Mesenchymal stem cell (in vitro differentiated cells and primary cell): Measurements from ENCODE around the gene LBP.

Source experiments
- DNase-seq: peaks from one replicate; pipeline ENCODE4 v3.0.0-alpha.2; 2013
- H2AFZ ChIP-seq: one replicate; pipeline ENCODE4 v1.6.1; 2013; ENCODE audit warnings: low read depth, mild to moderate bottlenecking, control low read depth, inconsistent platforms, low read length, moderate library complexity
- H2AK5ac ChIP-seq: 2 replicates; pipeline ENCODE4 v1.6.1; 2013; ENCODE audit warnings: low read length, moderate library complexity, mild to moderate bottlenecking, inconsistent platforms; ENCODE audit not compliant: severe bottlenecking
- H2BK120ac ChIP-seq: one replicate; pipeline ENCODE4 v1.6.1; 2013; ENCODE audit warnings: low read depth, mild to moderate bottlenecking, inconsistent platforms, low read length, moderate library complexity
- H2BK12ac ChIP-seq, 2 experiments: one replicate each; pipeline ENCODE4 v1.6.1; 2013; ENCODE audit warnings: inconsistent platforms in 2 of 2, low read length in 2 of 2, mild to moderate bottlenecking in 2 of 2, moderate library complexity in 2 of 2, control low read depth in 1 of 2
- H2BK15ac ChIP-seq: one replicate; pipeline ENCODE4 v1.6.1; 2013; ENCODE audit warnings: mild to moderate bottlenecking, low read depth, inconsistent platforms; ENCODE audit not compliant: poor library complexity, severe bottlenecking
- H2BK5ac ChIP-seq: 2 replicates; pipeline ENCODE4 v1.6.1; 2013; ENCODE audit warnings: low read depth, mild to moderate bottlenecking, low read length, control low read depth, inconsistent platforms; ENCODE audit not compliant: poor library complexity, severe bottlenecking
- H3K14ac ChIP-seq, 2 experiments: one replicate each; pipeline ENCODE4 v1.6.1; 2013; ENCODE audit warnings: inconsistent platforms in 2 of 2, low read length in 2 of 2, control low read depth in 1 of 2, mild to moderate bottlenecking in 1 of 2, moderate library complexity in 1 of 2
- H3K18ac ChIP-seq, 2 experiments: one replicate each; pipeline ENCODE4 v1.6.1; 2013; ENCODE audit warnings: inconsistent platforms in 2 of 2, low read length in 2 of 2, control low read depth in 1 of 2, low read depth in 1 of 2, mild to moderate bottlenecking in 1 of 2
- H3K23ac ChIP-seq, 2 experiments: one replicate each; pipeline ENCODE4 v1.6.1; 2013; ENCODE audit warnings: inconsistent platforms in 2 of 2, low read length in 2 of 2, mild to moderate bottlenecking in 2 of 2, moderate library complexity in 2 of 2, control low read depth in 1 of 2
- H3K27ac ChIP-seq: 2 replicates; pipeline ENCODE4 v1.5.1; 2013; ENCODE audit warnings: mild to moderate bottlenecking, moderate library complexity, low read length, control low read depth, inconsistent platforms; ENCODE audit not compliant: poor library complexity, severe bottlenecking
- H3K27me3 ChIP-seq, 2 experiments: 2 replicates each; pipeline versions ENCODE4 v1.6.1 to v1.7.0; 2013; ENCODE audit warnings: low read length in 2 of 2, mild to moderate bottlenecking in 2 of 2, moderate library complexity in 2 of 2, control low read depth in 1 of 2, inconsistent platforms in 1 of 2; ENCODE audit not compliant: control insufficient read depth in 1 of 2, insufficient read depth in 1 of 2
- H3K36me3 ChIP-seq, 2 experiments: 2 replicates each; pipeline versions ENCODE4 v1.6.1 to v1.7.0; 2013; ENCODE audit warnings: low read length in 2 of 2, control low read depth in 1 of 2, inconsistent platforms in 1 of 2, low read depth in 1 of 2, mild to moderate bottlenecking in 1 of 2; ENCODE audit not compliant: insufficient read depth in 2 of 2, control insufficient read depth in 1 of 2
- H3K4ac ChIP-seq, 2 experiments: one replicate each; pipeline ENCODE4 v1.6.1; 2013; ENCODE audit warnings: inconsistent platforms in 2 of 2, low read length in 2 of 2, mild to moderate bottlenecking in 2 of 2, moderate library complexity in 2 of 2, control low read depth in 1 of 2, low read depth in 1 of 2
- H3K4me1 ChIP-seq: 2 replicates; pipeline ENCODE4 v1.6.1; 2013; ENCODE audit warnings: low read depth, low read length, control low read depth; ENCODE audit not compliant: control insufficient read depth, insufficient read depth
- H3K4me2 ChIP-seq: 2 replicates; pipeline ENCODE4 v1.6.1; 2013; ENCODE audit warnings: low read length, mild to moderate bottlenecking, inconsistent platforms; ENCODE audit not compliant: poor library complexity, severe bottlenecking
- H3K4me3 ChIP-seq, 2 experiments: 2 replicates each; pipeline versions ENCODE4 v1.5.1 to v1.7.0; 2013; ENCODE audit warnings: low read length in 2 of 2, mild to moderate bottlenecking in 2 of 2, control low read depth in 1 of 2, low read depth in 1 of 2; ENCODE audit not compliant: insufficient read depth in 1 of 2
- H3K79me1 ChIP-seq: replicated peaks from 2 replicates; pipeline ENCODE4 v1.6.1; 2013; ENCODE audit warnings: mild to moderate bottlenecking, control low read depth, low read length, inconsistent platforms; ENCODE audit not compliant: poor library complexity, severe bottlenecking
- H3K9ac ChIP-seq: 2 replicates; pipeline ENCODE4 v1.7.0; 2013; ENCODE audit warnings: mild to moderate bottlenecking, low read length, moderate library complexity
- H3K9me3 ChIP-seq: 2 replicates; pipeline ENCODE4 v1.7.0; 2013; ENCODE audit warnings: mild to moderate bottlenecking, low read length; ENCODE audit not compliant: control insufficient read depth
- H4K8ac ChIP-seq: one replicate; pipeline ENCODE4 v1.6.1; 2013; ENCODE audit warnings: inconsistent platforms, mild to moderate bottlenecking, low read length, moderate library complexity
- H4K91ac ChIP-seq: one replicate; pipeline ENCODE4 v1.6.1; 2013; ENCODE audit warnings: mild to moderate bottlenecking, low read length, inconsistent platforms
- WGBS: methylation state at CpG from one replicate; pipeline ENCODE4 v1.1.7; 2013; ENCODE audit warnings: mixed read lengths; 5-methylcytosine and 5-hydroxymethylcytosine counted together

LBP gene

GRCh38 chr20:38325167-38325566 lies 21.1 kb upstream of the LBP start:
- no peak overlapping the region for H2BK120ac ChIP-seq
- no peak overlapping the region for H2BK12ac ChIP-seq
- H3K36me3 ChIP-seq: no peaks in the 10 kb centered on the region
- no peak overlapping the region for H3K23ac ChIP-seq
- H3K9me3 ChIP-seq: no peaks in the 10 kb centered on the region
- no peak overlapping the region for H3K4me3 ChIP-seq
- H3K4ac ChIP-seq: no peak overlapping the region
- WGBS: 64% methylated on average over 3 of the region's 3 CpGs
- H2BK5ac ChIP-seq: no peak overlapping the region
- H2AK5ac ChIP-seq: no peak overlapping the region
- no peak overlapping the region for H2BK15ac ChIP-seq
- no peak overlapping the region for H3K4me2 ChIP-seq
- H4K91ac ChIP-seq: no peak overlapping the region
- DNase-seq: no peak
- no peak overlapping the region for H3K9ac ChIP-seq
- no peak overlapping the region for H4K8ac ChIP-seq
- no peak overlapping the region for H3K14ac ChIP-seq
- H3K27ac ChIP-seq: no peak overlapping the region
- no peak overlapping the region for H3K18ac ChIP-seq
- no peaks in the 10 kb centered on the region for H3K79me1 ChIP-seq
- H2AFZ ChIP-seq: no peak overlapping the region
- no peaks in the 10 kb centered on the region for H3K4me1 ChIP-seq
- peaks cover 35 to 56% of the 10 kb centered on the region in 2 experiments for H3K27me3 ChIP-seq

- no peaks in the 10 kb centered on the region for H3K4me1 ChIP-seq
- no peak overlapping the region for H4K91ac ChIP-seq
- H2AK5ac ChIP-seq: no peak overlapping the region
- no peak overlapping the region for H3K27ac ChIP-seq
- no peak overlapping the region for H2BK5ac ChIP-seq
- H2AFZ ChIP-seq: no peak overlapping the region
- no peak overlapping the region for H3K4ac ChIP-seq
- no peak overlapping the region for H2BK120ac ChIP-seq
- H3K4me3 ChIP-seq: no peak overlapping the region
- no peaks in the 10 kb centered on the region for H3K9me3 ChIP-seq
- no peak overlapping the region for H2BK15ac ChIP-seq
- WGBS: 82% methylated on average over 3 of the region's 3 CpGs
- no peak overlapping the region for H3K4me2 ChIP-seq
- peaks cover 37 to 55% of the 10 kb centered on the region in 2 experiments for H3K27me3 ChIP-seq
- no peak overlapping the region for H3K23ac ChIP-seq
- no peak overlapping the region for H4K8ac ChIP-seq
- H3K36me3 ChIP-seq: no peaks in the 10 kb centered on the region
- DNase-seq: no peak
- H2BK12ac ChIP-seq: no peak overlapping the region
- no peak overlapping the region for H3K9ac ChIP-seq
- H3K79me1 ChIP-seq: no peaks in the 10 kb centered on the region
- H3K14ac ChIP-seq: no peak overlapping the region
- no peak overlapping the region for H3K18ac ChIP-seq
These were observed 20.4 kb upstream of the LBP start for GRCh38 chr20:38325905-38326304.

GRCh38 chr20:38326309-38326708 lies 20.0 kb upstream of the LBP start:
- no peak overlapping the region for H3K4me3 ChIP-seq
- H3K9me3 ChIP-seq: no peaks in the 10 kb centered on the region
- no peaks in the 10 kb centered on the region for H3K4me1 ChIP-seq
- H3K23ac ChIP-seq: no peak overlapping the region
- no peak overlapping the region for H2BK15ac ChIP-seq
- peaks cover 41 to 57% of the 10 kb centered on the region in 2 experiments for H3K27me3 ChIP-seq
- H3K4ac ChIP-seq: no peak overlapping the region
- H2AFZ ChIP-seq: no peak overlapping the region
- H2BK120ac ChIP-seq: no peak overlapping the region
- no peak overlapping the region for H3K18ac ChIP-seq
- no peak overlapping the region for H3K4me2 ChIP-seq
- 83% methylated on average over 7 of the region's 7 CpGs for WGBS
- H3K9ac ChIP-seq: no peak overlapping the region
- no peak overlapping the region for H3K27ac ChIP-seq
- no peaks in the 10 kb centered on the region for H3K79me1 ChIP-seq
- H3K14ac ChIP-seq: no peak overlapping the region
- H2AK5ac ChIP-seq: no peak overlapping the region
- H4K8ac ChIP-seq: no peak overlapping the region
- no peak overlapping the region for H4K91ac ChIP-seq
- H2BK12ac ChIP-seq: no peak overlapping the region
- no peak overlapping the region for H2BK5ac ChIP-seq
- DNase-seq: no peak
- no peaks in the 10 kb centered on the region for H3K36me3 ChIP-seq

GRCh38 chr20:38330638-38331037 lies 15.6 kb upstream of the LBP start:
- no peaks in the 10 kb centered on the region for H3K79me1 ChIP-seq
- H2BK5ac ChIP-seq: no peak overlapping the region
- no peak overlapping the region for H4K91ac ChIP-seq

More at GRCh38 chr20:38330638-38331037, 15.6 kb upstream of the LBP start:
- Histone ChIP-seq H3K14ac (peak overlapping the region in 1 of 2 experiments; percentile 6), H3K27me3 (peaks cover 55 to 63% of the 10 kb centered on the region in 2 experiments), H2BK12ac (no peak overlapping the region), H3K4me3 (no peak overlapping the region), H2BK15ac (no peak overlapping the region), H3K4me1 (no peaks in the 10 kb centered on the region), H3K27ac (no peak overlapping the region), H3K9ac (no peak overlapping the region), H2AFZ (no peak overlapping the region), H3K4ac (no peak overlapping the region), H3K9me3 (no peaks in the 10 kb centered on the region), H3K23ac (no peak overlapping the region), H2AK5ac (no peak overlapping the region), H4K8ac (no peak overlapping the region), H3K4me2 (no peak overlapping the region), H3K18ac (no peak overlapping the region), H2BK120ac (no peak overlapping the region), H3K36me3 (no peaks in the 10 kb centered on the region)
- DNase-seq: no peak
- 60% methylated on average over 3 of the region's 3 CpGs for WGBS
